Muscle of leg (tissue), 11 donors: ENCODE data around the gene ZBP1. TPM values are rescaled to one million over a fixed set of nuclear protein-coding genes. Genes with fewer than 3 reads are reported as not detected.

Experiments used
- DNase-seq: peaks from one replicate; pipeline ENCODE4 v3.0.0; 2013
- H3K27ac ChIP-seq: one replicate; pipeline ENCODE4 v1.5.1; 2013; ENCODE audit warnings: mild to moderate bottlenecking, low read length, control low read depth
- H3K27me3 ChIP-seq: one replicate; pipeline ENCODE4 v1.6.1; 2013; ENCODE audit warnings: low read length; ENCODE audit not compliant: control insufficient read depth, insufficient read depth
- H3K36me3 ChIP-seq: one replicate; pipeline ENCODE4 v1.6.1; 2013; ENCODE audit warnings: low read length; ENCODE audit not compliant: control insufficient read depth, insufficient read depth
- H3K4me1 ChIP-seq: one replicate; pipeline ENCODE4 v1.6.1; 2013; ENCODE audit warnings: low read length; ENCODE audit not compliant: control insufficient read depth, insufficient read depth
- H3K4me3 ChIP-seq: one replicate; pipeline ENCODE4 v1.5.1; 2013; ENCODE audit warnings: low read length, control low read depth
- H3K9me3 ChIP-seq: replicated peaks from 2 replicates; pipeline ENCODE4 v1.6.1; 2013; ENCODE audit warnings: low read depth, low read length; ENCODE audit not compliant: control insufficient read depth
- WGBS: methylation state at CpG from one replicate; pipeline ENCODE4 v1.1.5; 2013; ENCODE audit warnings: missing lambda C conversion rate; ENCODE audit not compliant: insufficient coverage; 5-methylcytosine and 5-hydroxymethylcytosine counted together
- polyA plus RNA-seq, 8 donors: library from polyadenylated mRNA; unstranded; fragments of 120-200 nt; gene quantifications; one replicate each; pipeline versions ENCODE4 v1.2.1 to v1.2.3, GENCODE V29; 2013; ENCODE audit warnings: inconsistent platforms in 1 of 8, low replicate concordance in 1 of 8; ENCODE audit not compliant: insufficient read length in 8 of 8, insufficient read depth in 1 of 8
- total RNA-seq: library from RNA; stranded (reverse); fragments of 120-200 nt; gene quantifications from one replicate; pipeline ENCODE4 v1.2.4, GENCODE V29; 2013

Gene ZBP1
- total and polyA plus RNA-seq, 9 donors = 0.04 to 0.18 (median 0.11) TPM; not detected in 3

DNA sequence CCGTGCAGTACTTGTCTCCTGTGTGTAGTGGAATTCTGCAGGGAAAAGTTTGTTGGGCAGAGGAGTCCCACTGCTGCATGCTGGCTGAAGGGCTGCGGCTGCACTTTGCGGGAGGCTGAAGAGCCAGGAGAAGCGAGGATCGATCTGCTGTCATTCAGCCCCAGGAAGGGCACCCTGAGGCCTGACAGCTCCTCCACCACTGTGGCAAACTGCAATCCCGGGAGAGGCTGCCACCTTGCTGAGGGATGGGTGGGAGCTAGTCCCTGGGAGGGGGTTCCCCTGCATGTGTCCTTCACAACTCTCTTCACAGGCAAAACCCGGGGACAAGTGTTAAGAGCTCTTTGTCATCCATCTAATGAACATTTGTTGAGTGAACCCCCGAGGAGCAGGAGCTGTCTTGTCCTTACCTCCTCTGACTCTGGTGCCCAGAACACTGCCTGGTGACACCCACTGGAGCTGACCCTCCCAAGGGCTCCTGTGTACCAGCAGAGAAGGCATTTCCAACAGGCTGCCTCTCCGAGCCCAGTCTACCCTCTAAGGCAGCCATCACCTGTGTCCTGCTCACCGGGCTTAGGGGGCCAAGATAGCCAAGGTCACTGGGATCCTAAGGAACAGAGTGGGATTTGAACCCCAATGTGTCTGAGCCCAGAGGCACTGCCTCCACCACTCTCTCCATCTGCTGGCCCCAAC is 41.6 kb downstream of the ZBP1 start:
- Histone ChIP-seq H3K27ac (no peak overlapping the region), H3K36me3 (no peaks in the 10 kb centered on the region), H3K9me3 (no peaks in the 10 kb centered on the region), H3K4me1 (peaks cover 22% of the 10 kb centered on the region), H3K4me3 (no peak overlapping the region), H3K27me3 (peaks cover 46% of the 10 kb centered on the region)
- DNase-seq = no peak
- 91% methylated on average over 8 of the region's 10 CpGs for WGBS

DNA sequence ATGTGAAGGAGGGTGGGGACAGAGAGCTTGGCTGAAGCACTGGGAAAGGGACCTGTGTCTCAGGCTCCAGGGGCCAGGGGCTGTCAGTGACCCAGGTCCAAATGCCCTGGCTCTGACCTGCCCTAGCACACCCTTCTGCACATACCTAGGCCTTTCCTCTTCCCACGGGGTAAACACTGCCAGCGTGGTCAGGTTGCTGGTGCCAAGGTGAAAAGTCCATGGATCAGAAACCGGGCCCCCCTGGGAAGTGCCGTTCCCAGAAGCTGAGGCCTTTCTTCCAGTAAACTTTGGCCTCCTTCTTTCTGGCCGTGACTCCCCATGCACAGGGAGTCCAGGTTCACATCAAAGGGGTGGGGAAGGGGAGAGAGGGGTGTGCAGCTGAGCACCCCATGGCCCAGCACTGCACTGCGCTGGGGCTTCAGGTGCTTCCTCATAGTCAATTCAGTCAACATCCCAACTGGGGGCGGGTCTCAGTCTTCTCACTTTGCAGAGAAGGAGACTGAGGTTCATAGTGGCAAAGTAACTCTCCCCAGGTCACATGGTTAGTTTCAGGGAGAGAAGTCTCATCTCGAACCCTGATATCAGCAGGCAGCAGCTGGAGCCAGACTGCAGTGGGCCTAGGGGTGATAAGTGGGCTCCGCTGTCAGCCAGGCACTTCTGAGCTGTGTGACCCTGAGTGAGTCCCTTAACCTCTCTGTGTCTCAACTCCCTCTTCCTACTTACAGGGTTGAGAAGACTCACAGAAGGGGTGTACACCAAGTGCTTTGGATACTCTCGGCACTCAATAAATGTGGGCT is 42.3 kb downstream of the ZBP1 start:
- Histone ChIP-seq H3K27ac (no peak overlapping the region), H3K9me3 (no peaks in the 10 kb centered on the region), H3K4me1 (peaks cover 16% of the 10 kb centered on the region), H3K4me3 (no peak overlapping the region), H3K36me3 (no peaks in the 10 kb centered on the region), H3K27me3 (peaks cover 44% of the 10 kb centered on the region)
- no peak for DNase-seq
- WGBS = 92% methylated on average over 3 of the region's 10 CpGs

DNA sequence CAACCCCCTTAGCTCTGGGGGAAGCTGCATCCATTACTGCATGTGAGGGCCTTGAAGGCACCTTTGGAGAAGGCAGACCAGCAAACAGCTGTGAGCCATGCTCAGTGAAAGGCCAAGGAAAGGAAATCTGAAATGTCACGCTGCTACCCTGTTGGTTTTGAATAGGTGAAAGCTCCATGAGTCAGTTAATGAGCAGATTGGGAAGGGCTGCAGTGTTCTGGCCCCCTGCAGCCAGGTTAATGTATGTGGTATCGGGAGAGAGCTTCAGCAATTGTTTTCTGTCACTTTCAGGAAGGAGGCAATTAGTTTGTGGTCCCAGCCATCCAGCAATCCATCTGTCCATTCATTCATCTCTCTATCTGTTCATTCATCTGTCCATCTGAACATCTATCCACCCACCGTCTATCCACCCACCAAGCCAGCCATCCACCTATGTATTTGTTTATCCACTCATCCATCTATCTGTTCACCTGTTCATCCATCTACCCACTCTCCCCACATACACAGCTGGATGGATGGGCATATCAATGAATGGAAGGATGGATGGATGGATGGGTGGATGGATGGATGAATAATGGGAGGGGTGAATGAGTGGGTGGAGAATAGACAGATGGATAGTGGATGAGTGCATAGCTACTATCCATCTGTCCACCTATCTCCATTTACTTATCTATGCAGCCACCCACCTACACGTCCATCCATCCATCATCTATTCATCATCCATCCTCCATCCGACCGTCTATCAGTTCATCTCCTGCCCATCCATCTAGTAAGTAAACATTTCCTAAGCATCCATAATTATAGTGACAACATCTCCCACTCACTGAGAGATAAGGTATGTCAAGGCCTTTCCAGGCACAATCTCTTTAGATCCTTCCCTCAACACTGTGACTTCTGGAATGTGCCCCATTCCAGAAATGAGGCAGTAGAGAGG is 43.3 kb downstream of the ZBP1 start:
- WGBS = 81% methylated on average over 3 of the region's 6 CpGs
- H3K4me1 ChIP-seq = peaks cover 8% of the 10 kb centered on the region
- no peak overlapping the region for H3K27ac ChIP-seq
- no peak for DNase-seq
- H3K4me3 ChIP-seq = no peak overlapping the region
- peaks cover 38% of the 10 kb centered on the region for H3K27me3 ChIP-seq
- no peaks in the 10 kb centered on the region for H3K36me3 ChIP-seq
- no peaks in the 10 kb centered on the region for H3K9me3 ChIP-seq

DNA sequence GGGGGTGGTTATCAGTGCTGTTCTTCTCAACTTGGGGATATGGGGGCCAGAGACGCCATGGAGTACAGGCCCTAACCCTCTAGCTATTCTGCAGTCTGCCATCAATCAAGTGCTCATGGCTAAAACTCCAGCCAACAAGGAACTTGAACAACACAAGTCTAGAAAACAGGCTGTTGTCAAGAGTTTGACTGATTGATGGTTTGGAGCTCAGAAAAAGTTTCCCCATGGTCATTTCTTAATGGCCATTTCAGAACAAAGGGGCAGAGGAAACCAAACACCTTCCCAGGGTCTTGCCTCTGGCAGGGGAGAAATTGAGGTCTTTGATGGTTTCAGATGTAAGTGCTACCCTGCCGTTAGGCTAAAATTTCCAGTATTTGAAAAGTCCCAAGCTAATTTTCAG is 44.2 kb downstream of the ZBP1 start:
- Histone ChIP-seq H3K4me3 (no peak overlapping the region), H3K36me3 (no peaks in the 10 kb centered on the region), H3K9me3 (no peaks in the 10 kb centered on the region), H3K27ac (no peak overlapping the region), H3K27me3 (peaks cover 37% of the 10 kb centered on the region), H3K4me1 (peaks cover 5% of the 10 kb centered on the region)
- DNase-seq = no peak
- WGBS = 20% methylated on average over 1 of the region's 2 CpGs

DNA sequence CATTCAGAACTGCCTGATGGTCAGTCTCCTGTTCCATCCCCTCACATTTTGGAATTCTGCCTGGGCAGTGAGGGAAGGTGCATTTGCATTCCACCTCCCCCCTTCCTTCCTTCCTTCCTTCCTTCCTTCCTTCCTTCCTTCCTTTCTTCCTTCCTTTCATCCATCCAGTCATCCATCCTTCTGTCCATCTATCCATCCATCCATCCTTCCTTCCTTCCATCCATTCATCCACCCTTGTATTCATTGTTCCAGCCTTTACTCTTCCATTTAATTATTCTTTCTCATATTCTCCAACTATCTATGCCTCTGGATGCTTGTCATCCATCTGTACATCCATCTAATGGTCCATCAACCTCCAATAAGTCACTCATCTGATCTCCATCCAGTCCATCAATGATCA is 45.3 kb downstream of the ZBP1 start:
- peaks cover 7% of the 10 kb centered on the region for H3K4me1 ChIP-seq
- no peaks in the 10 kb centered on the region for H3K36me3 ChIP-seq
- H3K27me3 ChIP-seq = peaks cover 28% of the 10 kb centered on the region
- H3K4me3 ChIP-seq = no peak overlapping the region
- DNase-seq = no peak
- no peak overlapping the region for H3K27ac ChIP-seq
- H3K9me3 ChIP-seq = no peaks in the 10 kb centered on the region

DNA sequence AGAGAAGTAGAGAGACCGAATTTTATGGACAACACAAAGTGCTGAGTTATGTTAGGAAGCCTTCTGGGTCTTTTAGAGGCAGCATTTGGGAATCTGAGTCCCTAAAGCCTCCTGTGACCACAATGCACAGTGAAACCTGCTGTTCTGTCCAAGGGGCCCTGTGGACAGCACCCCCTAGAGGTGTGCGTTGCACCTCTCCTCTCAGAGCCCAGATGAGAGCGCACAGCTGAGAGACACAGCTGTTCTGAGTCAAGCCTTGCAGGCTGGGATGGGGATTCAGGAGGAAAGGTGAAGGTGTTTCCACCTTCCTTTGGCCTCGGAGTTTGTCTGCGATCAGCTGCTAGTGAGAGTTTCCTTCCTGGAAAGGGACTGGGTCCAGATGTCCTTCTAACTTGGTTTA is 46.3 kb downstream of the ZBP1 start:
- H3K27me3 ChIP-seq = peaks cover 19% of the 10 kb centered on the region
- WGBS = 60% methylated on average over 2 of the region's 5 CpGs
- H3K4me1 ChIP-seq = peaks cover 6% of the 10 kb centered on the region
- no peaks in the 10 kb centered on the region for H3K9me3 ChIP-seq
- no peak overlapping the region for H3K4me3 ChIP-seq
- no peaks in the 10 kb centered on the region for H3K36me3 ChIP-seq
- DNase-seq = no peak
- no peak overlapping the region for H3K27ac ChIP-seq

DNA sequence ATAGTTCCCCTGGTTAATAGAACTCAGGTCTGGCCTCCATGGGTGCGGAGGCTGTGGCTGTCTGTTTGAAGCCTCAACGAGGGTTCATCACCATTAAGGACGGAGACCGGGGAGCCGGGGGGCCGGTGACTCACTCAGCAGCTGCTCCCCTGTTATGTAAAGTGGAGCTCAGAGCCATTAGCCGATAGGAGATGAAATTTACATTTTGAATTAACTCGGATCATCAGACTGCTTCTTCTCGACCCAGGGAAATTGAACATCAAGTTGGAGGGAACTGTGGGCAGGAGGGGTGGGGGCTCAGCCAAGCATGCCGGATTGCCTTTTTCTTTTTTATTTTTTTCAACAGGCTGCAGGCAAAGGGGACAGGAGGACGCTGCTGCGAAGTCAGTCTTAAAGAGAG is 47.0 kb downstream of the ZBP1 start:
- 57% methylated on average over 8 of the region's 12 CpGs for WGBS
- Histone ChIP-seq H3K4me1 (peaks cover 6% of the 10 kb centered on the region), H3K9me3 (no peaks in the 10 kb centered on the region), H3K27me3 (peaks cover 17% of the 10 kb centered on the region), H3K27ac (no peak overlapping the region), H3K4me3 (no peak overlapping the region), H3K36me3 (no peaks in the 10 kb centered on the region)
- no peak for DNase-seq

DNA sequence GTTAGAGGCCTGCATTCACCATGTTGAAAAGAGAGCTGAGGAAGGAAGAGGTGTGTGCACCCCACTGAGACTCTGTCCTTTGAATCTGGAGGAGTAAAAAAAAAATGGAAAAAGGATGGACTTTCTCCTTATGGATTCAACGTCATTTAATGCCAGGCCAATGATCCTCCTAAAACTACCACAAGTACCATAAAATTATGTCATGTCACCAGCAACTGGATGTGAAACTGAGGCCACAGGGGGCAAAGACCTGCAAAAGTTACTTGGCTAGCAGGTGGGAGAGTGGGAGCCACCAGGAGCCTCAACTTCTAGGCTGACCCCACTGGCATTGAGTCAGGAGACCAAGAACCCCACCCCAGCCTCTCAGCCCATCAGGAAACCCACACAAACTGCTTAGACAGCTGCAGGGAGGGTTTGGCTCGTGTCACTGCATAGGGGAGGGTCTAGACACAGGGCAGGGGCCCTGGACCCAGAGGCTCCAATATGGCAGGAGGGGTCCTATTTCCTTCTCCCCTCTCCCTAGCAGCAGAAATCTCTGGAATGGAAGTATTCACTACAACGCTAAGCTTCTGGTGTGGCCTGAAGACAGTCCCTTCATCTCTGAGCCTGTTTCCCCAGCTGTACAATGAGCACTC is 48.3 kb downstream of the ZBP1 start:
- peaks cover 6% of the 10 kb centered on the region for H3K4me1 ChIP-seq
- no peak overlapping the region for H3K4me3 ChIP-seq
- H3K36me3 ChIP-seq = no peaks in the 10 kb centered on the region
- H3K9me3 ChIP-seq = no peaks in the 10 kb centered on the region
- H3K27ac ChIP-seq = no peak overlapping the region
- 80% methylated on average over 2 of the region's 3 CpGs for WGBS
- no peak for DNase-seq
- peaks cover 19% of the 10 kb centered on the region for H3K27me3 ChIP-seq

DNA sequence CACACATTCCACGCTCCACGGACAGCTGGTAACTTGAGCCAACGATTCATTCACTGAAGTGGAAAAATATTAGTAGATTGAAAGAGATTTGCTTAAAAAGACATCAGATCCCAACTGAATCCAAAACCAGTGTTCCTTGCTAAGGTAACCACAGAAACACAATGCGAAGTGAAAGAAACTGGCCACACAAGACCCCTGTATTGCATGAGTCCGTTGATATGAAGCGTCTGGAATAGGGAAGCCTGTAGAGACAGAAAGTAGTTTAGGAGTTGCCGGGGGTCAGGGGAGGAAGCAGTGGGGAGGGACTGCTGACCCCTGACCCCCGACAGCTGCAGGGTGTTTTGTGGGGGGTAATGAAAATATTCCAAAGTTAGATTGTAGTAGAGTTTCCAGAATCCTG is 49.3 kb downstream of the ZBP1 start:
- no peak overlapping the region for H3K27ac ChIP-seq
- DNase-seq = no peak
- H3K36me3 ChIP-seq = no peaks in the 10 kb centered on the region
- H3K27me3 ChIP-seq = peaks cover 21% of the 10 kb centered on the region
- peaks cover 6% of the 10 kb centered on the region for H3K4me1 ChIP-seq
- 36% methylated on average over 3 of the region's 8 CpGs for WGBS
- no peaks in the 10 kb centered on the region for H3K9me3 ChIP-seq
- H3K4me3 ChIP-seq = no peak overlapping the region
